ENCODE data around the gene ZFYVE9. TPM values are rescaled to one million over a fixed set of nuclear protein-coding genes. Genes with fewer than 3 reads are reported as not detected.

Gene ZFYVE9
- total and polyA plus RNA-seq, 2 of the 8 experiments (the other 6 are each of a cell fraction or from before 2014, with no cell fraction given): 5.8 to 26.5 TPM

DNA sequence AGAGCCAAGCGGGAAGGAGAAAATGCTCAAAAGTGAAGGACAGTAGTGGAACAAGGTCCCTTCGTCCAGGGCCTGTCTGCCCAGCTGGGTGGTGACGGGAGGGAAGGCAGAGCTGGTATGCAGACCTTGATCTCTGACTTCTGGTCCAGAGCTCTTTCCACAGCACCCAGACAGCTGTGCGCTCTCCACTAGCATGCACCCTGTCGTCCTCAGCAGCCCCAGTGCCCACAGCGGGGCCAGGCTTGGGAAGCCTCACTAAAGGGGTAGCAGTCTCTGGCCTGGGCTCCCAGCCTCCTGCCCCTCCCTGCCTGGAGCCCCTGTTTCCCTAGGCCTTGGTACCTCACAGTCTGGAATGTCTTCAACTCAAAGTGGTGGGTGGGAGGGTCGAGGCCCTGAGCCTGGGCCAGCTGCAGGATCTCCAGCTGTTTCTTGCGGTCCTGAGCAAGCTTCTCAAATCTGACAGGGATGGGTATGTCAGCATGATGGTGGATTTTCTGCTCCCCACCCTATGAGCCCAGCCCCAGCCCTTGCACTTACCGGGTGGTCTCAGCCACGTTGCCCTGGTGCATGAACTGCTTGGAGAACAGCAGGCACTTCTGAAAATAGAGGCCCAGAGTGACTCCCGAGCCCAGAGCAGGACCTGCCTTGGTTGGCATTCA lies 214.1 kb downstream of the ZFYVE9 start (continued):
- TF ChIP-seq CHD7 (IDR thresholded peaks at IDR 0.05; ENCODE audit: insufficient replicate concordance, low read length) (no peak), MAX (IDR thresholded peaks at IDR 0.05) (no peak), CHD2 (IDR thresholded peaks at IDR 0.05; ENCODE audit: low read length) (no peak), CEBPB (IDR thresholded peaks at IDR 0.05; ENCODE audit: low read depth, low read length) (no peak), TEAD4 (IDR thresholded peaks at IDR 0.05; ENCODE audit: low read depth, low read length) (no peak), CTBP2 (IDR thresholded peaks at IDR 0.05; ENCODE audit: borderline replicate concordance, insufficient read depth, insufficient read length, low read length) (no peak), FOSL1 (IDR thresholded peaks at IDR 0.05; ENCODE audit: insufficient read depth, low read depth, low read length) (no peak), RBBP5 (IDR thresholded peaks at IDR 0.05; ENCODE audit: borderline replicate concordance, low read depth, low read length) (no peak), SUZ12 (IDR thresholded peaks at IDR 0.05; ENCODE audit: low read length) (no peak), SIN3A (conservative IDR thresholded peaks at IDR 0.05 in 1 of 2, IDR thresholded peaks at IDR 0.05 in 1 of 2; ENCODE audit: low read depth in 1 of 2, low read length in 2 of 2) (no peak)

All from H1 (cell line).